Right renal cortex interstitium (tissue), 3 donors: ENCODE measurements around the gene DDIT4. TPM values are rescaled to one million over a fixed set of nuclear protein-coding genes. Genes with fewer than 3 reads are reported as not detected.
"Not testable (repeated sequence)": the region's sequence is repeated elsewhere in the genome, so short reads cannot be mapped to it uniquely, and the experiment has no call there.

Source experiments
- DNase-seq, 3 donors: peaks; one replicate each; pipeline ENCODE4 v3.0.0-alpha.2; 2013; ENCODE audit warnings: low read depth in 3 of 3, low spot score in 2 of 3
- polyA plus RNA-seq, 3 donors: library from polyadenylated mRNA; unstranded; fragments of 120-200 nt; gene quantifications; one replicate each; pipeline ENCODE4 v1.2.1, GENCODE V29; 2013; ENCODE audit not compliant: insufficient read length in 3 of 3

DDIT4 gene
- polyA plus RNA-seq, 3 donors, result 41.1 to 54.3 (median 52.9) TPM

GRCh38 chr10:72248468-72249151, 25.1 kb upstream of the DDIT4 start:
- no peak for DNase-seq

- DNase-seq, result not testable (repeated sequence)
Observed at GRCh38 chr10:72249176-72249862, 24.4 kb upstream of the DDIT4 start.

DNA sequence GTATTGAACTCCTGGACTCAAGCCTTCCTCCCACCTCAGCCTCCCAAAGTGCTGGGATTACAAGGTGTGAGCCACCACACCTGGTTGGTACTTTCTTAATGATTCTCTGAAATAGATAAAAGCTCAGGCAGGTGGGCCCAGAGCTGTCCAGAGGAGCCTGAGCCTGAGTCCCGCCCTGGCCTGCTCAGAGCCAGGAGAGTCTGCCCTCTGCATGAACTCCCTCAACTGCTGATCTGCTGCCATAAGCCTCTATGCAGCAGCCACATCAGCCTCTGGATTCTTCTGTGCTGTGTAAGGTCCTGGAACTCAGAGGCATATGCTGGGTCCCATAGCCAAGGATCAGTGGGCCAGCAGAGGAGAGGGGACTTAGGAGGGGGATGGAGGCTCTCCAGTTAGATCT, 23.1 kb upstream of the DDIT4 start:
- DNase-seq, result no peak

- no peak for DNase-seq
Observed at GRCh38 chr10:72251635-72252034, 22.1 kb upstream of the DDIT4 start.

DNA sequence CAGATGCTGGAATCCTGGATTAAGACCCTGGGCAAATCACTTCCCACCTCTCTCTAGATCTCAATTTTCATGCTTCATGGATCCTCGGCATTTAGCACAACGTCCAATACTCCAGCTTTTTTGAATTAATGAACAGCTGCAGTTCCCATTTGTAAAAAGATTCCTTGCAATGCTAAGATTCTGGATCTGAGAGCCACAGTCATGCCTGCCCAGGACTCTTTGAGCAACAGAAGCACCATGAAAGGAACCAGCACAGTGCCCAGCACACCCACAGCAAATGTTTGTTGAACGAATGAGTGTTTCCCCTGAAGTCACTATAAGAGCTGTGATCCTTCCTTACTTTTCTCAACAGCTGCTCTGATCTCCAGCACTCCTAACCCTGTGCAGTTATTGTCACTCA, 20.8 kb upstream of the DDIT4 start:
- no peak for DNase-seq

GRCh38 chr10:72253578-72253977, 20.1 kb upstream of the DDIT4 start:
- no peak for DNase-seq

DNA sequence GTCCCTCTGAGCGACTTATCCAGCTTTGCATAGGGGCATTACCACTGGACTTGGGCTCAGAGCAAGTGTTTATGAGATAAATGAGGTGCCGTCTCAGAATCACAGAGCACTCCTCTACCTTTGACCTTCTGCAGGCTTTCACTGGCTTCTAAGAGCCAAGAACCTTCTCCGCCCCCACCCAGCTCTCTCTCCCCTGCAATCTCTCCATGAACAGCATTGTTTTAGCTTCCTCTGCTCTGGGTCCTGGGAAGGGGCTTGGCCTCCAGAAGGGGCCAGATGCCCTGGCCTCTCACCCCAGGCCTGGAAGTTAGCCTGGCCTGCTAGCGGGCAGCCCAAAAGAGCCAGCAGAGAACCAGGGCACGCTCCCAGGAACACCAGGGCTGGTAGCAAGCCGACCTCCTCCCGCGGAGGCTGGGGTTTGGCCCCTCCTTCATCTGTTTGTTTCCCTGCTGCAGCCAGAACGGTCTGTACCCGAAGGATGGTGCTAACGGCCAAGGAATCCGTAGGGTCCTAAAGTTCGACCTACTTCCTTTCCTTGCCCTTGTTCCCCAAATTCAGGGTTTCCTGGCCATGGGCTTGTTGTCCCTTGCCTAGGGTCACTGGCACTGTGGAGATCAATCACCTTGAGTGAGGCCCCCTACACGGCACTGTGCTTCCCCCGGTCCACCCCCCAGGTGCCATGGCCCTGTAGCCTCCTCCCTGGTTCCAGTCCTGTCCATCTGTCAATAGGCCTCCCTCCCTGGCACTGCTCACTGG, 18.7 kb upstream of the DDIT4 start:
- DNase-seq, result no peak

- no peak for DNase-seq
Observed at GRCh38 chr10:72255977-72256729, 17.6 kb upstream of the DDIT4 start.

- DNase-seq, result no peak
Observed at GRCh38 chr10:72257051-72257892, 16.5 kb upstream of the DDIT4 start.

DNA sequence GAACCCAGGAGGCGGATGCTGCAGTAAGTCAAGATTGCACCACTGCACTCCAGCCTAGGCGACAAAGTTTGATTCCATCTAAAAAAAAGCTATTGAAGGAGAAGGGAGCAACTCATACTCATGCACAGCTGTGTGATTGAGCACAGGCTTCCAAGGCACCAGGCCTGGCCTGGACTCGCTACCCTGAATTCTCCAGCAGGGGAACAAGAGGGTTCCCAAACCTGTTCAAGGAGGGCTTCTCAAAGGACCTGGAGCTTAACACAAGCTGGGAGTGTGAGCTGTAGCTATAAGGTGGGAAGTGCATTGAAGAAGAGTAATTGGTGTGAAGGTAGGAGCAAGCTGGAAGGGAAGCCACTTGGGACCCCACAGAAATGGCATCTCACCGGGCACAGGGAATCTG, 15.1 kb upstream of the DDIT4 start:
- DNase-seq, result no peak

DNA sequence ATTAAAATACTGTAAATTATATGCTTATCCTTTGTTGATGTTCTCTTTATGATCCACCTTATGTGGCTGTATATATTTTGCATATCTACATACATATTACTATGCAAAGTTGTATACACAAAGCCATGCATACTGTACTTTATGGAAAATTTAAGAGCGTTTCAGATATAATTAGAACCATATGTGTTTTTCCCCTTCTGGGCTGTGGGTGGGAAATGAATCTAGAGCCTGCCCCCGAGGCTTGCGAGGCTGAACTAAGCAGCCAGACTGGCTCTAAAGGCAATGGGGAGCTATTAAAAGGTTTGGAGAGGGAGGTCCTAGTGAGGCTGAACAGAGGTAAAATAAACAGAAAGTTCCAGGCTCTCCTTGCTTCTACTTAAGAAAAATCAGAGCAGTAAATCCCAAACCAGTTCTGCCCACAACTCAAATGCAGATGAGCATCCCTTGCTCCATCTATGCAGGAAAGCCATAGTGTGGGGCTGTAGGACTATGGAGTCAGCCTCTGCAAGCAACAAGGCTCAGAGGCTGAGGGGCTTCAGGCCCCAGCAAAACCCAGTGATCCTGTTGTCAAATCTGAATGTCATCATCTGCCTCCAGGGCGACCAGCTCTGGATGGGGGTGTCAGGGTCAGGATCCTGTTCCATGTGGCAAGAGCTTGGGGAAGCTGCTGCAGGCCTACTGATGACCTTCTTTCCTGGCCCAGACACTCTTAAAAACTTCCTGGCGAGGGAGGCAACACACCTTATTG, 14.1 kb upstream of the DDIT4 start:
- DNase-seq, result no peak

GRCh38 chr10:72260239-72260975, 13.3 kb upstream of the DDIT4 start:
- peak in 2 of 3 donors; percentile 88 to 89 for DNase-seq

GRCh38 chr10:72260976-72261783, 12.5 kb upstream of the DDIT4 start:
- no peak for DNase-seq

DNA sequence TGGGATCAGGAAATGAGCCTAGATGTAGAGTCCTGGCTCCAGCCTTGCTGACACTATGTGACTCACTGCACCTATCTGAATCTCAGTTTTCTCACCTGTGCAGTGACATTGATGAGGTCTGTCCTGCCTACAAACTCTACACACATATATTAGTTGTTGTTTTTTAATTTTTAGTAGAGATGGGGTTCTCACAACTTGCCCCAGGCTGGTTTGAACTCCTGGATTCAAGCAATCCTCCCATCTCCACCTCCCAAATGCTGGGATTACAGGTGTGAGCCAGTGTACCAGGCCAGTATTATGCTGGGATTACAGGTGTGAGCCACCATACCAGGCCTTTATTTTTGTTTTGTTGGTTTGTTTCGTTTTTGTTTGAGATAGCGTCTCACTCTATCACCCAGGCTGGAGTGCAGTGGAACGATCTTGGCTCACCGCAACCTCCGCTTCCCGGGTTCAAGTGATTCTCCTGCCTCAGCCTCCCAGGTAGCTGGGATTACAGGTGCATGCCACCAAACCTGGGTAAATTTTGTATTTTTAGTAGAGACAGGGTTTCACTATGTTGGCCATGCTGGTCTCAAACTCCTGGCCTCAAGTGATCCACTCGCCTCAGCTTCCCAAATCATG, 11.8 kb upstream of the DDIT4 start:
- no peak for DNase-seq

- no peak for DNase-seq
Observed at GRCh38 chr10:72263613-72264241, 10.0 kb upstream of the DDIT4 start.

- DNase-seq, result no peak
Observed at GRCh38 chr10:72264536-72264935, 9.2 kb upstream of the DDIT4 start.

- DNase-seq, result no peak
Observed at GRCh38 chr10:72265508-72265907, 8.2 kb upstream of the DDIT4 start.
